WTC11 (cell line): ENCODE measurements around the gene AUH. TPM values are rescaled to one million over a fixed set of nuclear protein-coding genes. Genes with fewer than 3 reads are reported as not detected.
A peak's percentile ranks its signal among the peaks of the same experiment; 100 is the strongest.

ENCODE experiments used
- ATAC-seq: fragments of 200-7000 bp; cut with Tn5 transposase; 2 replicates; pipeline ENCODE4 v1.10.0; 2021; ENCODE audit warnings: mild to moderate bottlenecking, moderate library complexity
- CTCF ChIA-PET: fragments of 300-600 bp; sonication (Branson Sonifier 250); formaldehyde crosslinking; loops from one replicate; lab custom pipeline; 2021; ENCODE audit warnings: antibody characterized with exemption; lab: Charles Lee
- POLR2A ChIA-PET: fragments of 350-600 bp; sonication (Branson Sonifier 250); formaldehyde crosslinking; loops from one replicate; lab custom pipeline; 2021; ENCODE audit warnings: antibody characterized with exemption; lab: Charles Lee
- DNase-seq: peaks from one replicate; pipeline ENCODE4 v3.0.0; 2021; ENCODE audit warnings: low spot score
- H3K27ac Mint-ChIP-seq: 2 replicates; pipeline ENCODE4 v1.8.0; 2021; ENCODE audit warnings: mixed read lengths
- H3K27me3 Mint-ChIP-seq: 2 replicates; pipeline ENCODE4 v1.8.0; 2021; ENCODE audit warnings: low read depth, mild to moderate bottlenecking, moderate library complexity, mixed read lengths
- H3K36me3 Mint-ChIP-seq: 2 replicates; pipeline ENCODE4 v1.8.0; 2021; ENCODE audit warnings: mixed read lengths
- H3K4me1 Mint-ChIP-seq: 2 replicates; pipeline ENCODE4 v1.8.0; 2022; ENCODE audit warnings: mixed read lengths
- H3K4me3 Mint-ChIP-seq: 2 replicates; pipeline ENCODE4 v1.8.0; 2021; ENCODE audit warnings: mild to moderate bottlenecking, moderate library complexity, mixed read lengths
- H3K9me3 Mint-ChIP-seq: 2 replicates; pipeline ENCODE4 v1.8.0; 2021; ENCODE audit warnings: mixed read lengths
- CREM ChIP-seq: sonication (generic); formaldehyde crosslinking; IDR thresholded peaks from 2 replicates; pipeline ENCODE4 v1.8.1; 2022; ENCODE audit warnings: mild to moderate bottlenecking, missing genetic modification reagents, moderate library complexity
- ELF4 ChIP-seq: sonication (generic); formaldehyde crosslinking; IDR thresholded peaks from 2 replicates; pipeline ENCODE4 v1.8.1; 2022; ENCODE audit warnings: low read depth, mild to moderate bottlenecking, moderate library complexity, missing genetic modification reagents
- ETV6 ChIP-seq: sonication (generic); formaldehyde crosslinking; IDR thresholded peaks from 2 replicates; pipeline ENCODE4 v1.8.1; 2022; ENCODE audit warnings: mild to moderate bottlenecking, missing genetic modification reagents
- FOXK1 ChIP-seq: sonication (generic); formaldehyde crosslinking; IDR thresholded peaks from 2 replicates; pipeline ENCODE4 v1.8.0; 2022; ENCODE audit warnings: mild to moderate bottlenecking, moderate library complexity, missing genetic modification reagents
- FOXP4 ChIP-seq: sonication (generic); formaldehyde crosslinking; IDR thresholded peaks from 2 replicates; pipeline ENCODE4 v1.8.0; 2022; ENCODE audit warnings: mild to moderate bottlenecking, missing genetic modification reagents
- IRF1 ChIP-seq: sonication (generic); formaldehyde crosslinking; IDR thresholded peaks from 2 replicates; pipeline ENCODE4 v1.8.0; 2023; ENCODE audit warnings: missing genetic modification reagents
- JUN ChIP-seq: sonication (generic); formaldehyde crosslinking; IDR thresholded peaks from 2 replicates; pipeline ENCODE4 v1.8.0; 2023; ENCODE audit warnings: mild to moderate bottlenecking, missing genetic modification reagents
- MXD4 ChIP-seq: fragments of 250-450 bp; sonication (Bioruptor Pico); IDR thresholded peaks from 2 replicates; pipeline ENCODE4 v1.8.0; 2021; ENCODE audit warnings: mild to moderate bottlenecking, moderate library complexity, borderline replicate concordance
- NFYB ChIP-seq: sonication (generic); formaldehyde crosslinking; conservative IDR thresholded peaks from 2 replicates; pipeline ENCODE4 v1.8.0; 2022; ENCODE audit warnings: low read depth, missing genetic modification reagents
- NR1H2 ChIP-seq: sonication (generic); formaldehyde crosslinking; IDR thresholded peaks from 2 replicates; pipeline ENCODE4 v1.9.0; 2021; ENCODE audit warnings: mild to moderate bottlenecking, moderate library complexity, missing genetic modification reagents
- PREB ChIP-seq: sonication (generic); formaldehyde crosslinking; IDR thresholded peaks from 2 replicates; pipeline ENCODE4 v1.8.1; 2022; ENCODE audit warnings: mild to moderate bottlenecking, missing genetic modification reagents, moderate library complexity, borderline replicate concordance
- PRRX2 ChIP-seq: fragments of 250-450 bp; sonication (Bioruptor Pico); IDR thresholded peaks from 2 replicates; pipeline ENCODE4 v1.8.0; 2021; ENCODE audit warnings: mild to moderate bottlenecking
- SMAD4 ChIP-seq: sonication (generic); formaldehyde crosslinking; IDR thresholded peaks from 2 replicates; pipeline ENCODE4 v1.8.0; 2022; ENCODE audit warnings: mild to moderate bottlenecking, missing genetic modification reagents
- USF2 ChIP-seq: sonication (generic); formaldehyde crosslinking; IDR thresholded peaks from 2 replicates; pipeline ENCODE4 v1.8.1; 2023; ENCODE audit warnings: mild to moderate bottlenecking, missing genetic modification reagents, moderate library complexity
- ZBTB21 ChIP-seq: sonication (generic); formaldehyde crosslinking; IDR thresholded peaks from 2 replicates; pipeline ENCODE4 v1.8.1; 2023; ENCODE audit warnings: mild to moderate bottlenecking, missing genetic modification reagents, borderline replicate concordance
- ZMAT4 ChIP-seq: fragments of 250-450 bp; sonication (Bioruptor Pico); IDR thresholded peaks from 2 replicates; pipeline ENCODE4 v1.9.0; 2021; ENCODE audit warnings: mild to moderate bottlenecking
- ZNF121 ChIP-seq: sonication (generic); formaldehyde crosslinking; IDR thresholded peaks from 2 replicates; pipeline ENCODE4 v1.8.0; 2023; ENCODE audit warnings: missing genetic modification reagents
- ZNF281 ChIP-seq: sonication (generic); formaldehyde crosslinking; IDR thresholded peaks from 2 replicates; pipeline ENCODE4 v1.8.0; 2023; ENCODE audit warnings: mild to moderate bottlenecking, missing genetic modification reagents
- ZNF317 ChIP-seq: sonication (generic); formaldehyde crosslinking; IDR thresholded peaks from 2 replicates; pipeline ENCODE4 v1.8.1; 2023; ENCODE audit warnings: low read depth, mild to moderate bottlenecking, moderate library complexity, missing genetic modification reagents, borderline replicate concordance
- ZNF396 ChIP-seq: fragments of 250-450 bp; sonication (Bioruptor Pico); IDR thresholded peaks from 2 replicates; pipeline ENCODE4 v1.8.0; 2021; ENCODE audit warnings: mild to moderate bottlenecking, moderate library complexity, borderline replicate concordance
- ZNF532 ChIP-seq: fragments of 250-450 bp; sonication (Bioruptor Pico); IDR thresholded peaks from 2 replicates; pipeline ENCODE4 v1.9.0; 2021; ENCODE audit warnings: mild to moderate bottlenecking, borderline replicate concordance
- total RNA-seq: library from RNA; stranded (reverse); gene quantifications from 3 replicates; pipeline ENCODE4 v1.2.3, GENCODE V29; 2021

AUH gene
- total RNA-seq, 1 experiment from 2014 or later, result 30.4 TPM

GRCh38 chr9:91195372-91196012 lies 166.2 kb downstream of the AUH start:
- TF ChIP-seq FOXK1 (CRISPR knock-in tag) (no peak), SMAD4 (no peak), ZNF121 (CRISPR knock-in tag) (no peak), PRRX2 (CRISPR knock-in tag) (no peak), MXD4 (CRISPR knock-in tag) (no peak), PREB (no peak), ZNF317 (CRISPR knock-in tag) (no peak), JUN (no peak), ELF4 (CRISPR knock-in tag) (no peak), USF2 (no peak), ZBTB21 (CRISPR knock-in tag) (no peak), FOXP4 (CRISPR knock-in tag) (no peak), ZMAT4 (CRISPR knock-in tag) (no peak)
- no peak overlapping the region for H3K27ac Mint-ChIP-seq
- peaks cover 37% of the 10 kb centered on the region for H3K4me1 Mint-ChIP-seq
- H3K9me3 Mint-ChIP-seq, result peaks cover 9% of the 10 kb centered on the region
- no peak overlapping the region for H3K4me3 Mint-ChIP-seq
- H3K36me3 Mint-ChIP-seq, result peaks cover 14% of the 10 kb centered on the region
- POLR2A ChIA-PET, result no interaction called here
- DNase-seq (no peak), ATAC-seq (no peak)
- CTCF ChIA-PET, result interaction anchor here (1.1 kb wide), 1 partner anchor 280 kb away, joined by 3 read pairs; no protein-coding TSS in a partner anchor
- H3K27me3 Mint-ChIP-seq, result peaks cover 38% of the 10 kb centered on the region

GRCh38 chr9:91193658-91194391 lies 167.9 kb downstream of the AUH start:
- H3K4me3 Mint-ChIP-seq, result peak overlapping the region; percentile 77
- H3K9me3 Mint-ChIP-seq, result peaks cover 4% of the 10 kb centered on the region
- no peak overlapping the region for H3K27ac Mint-ChIP-seq
- POLR2A ChIA-PET, result no interaction called here
- CTCF ChIA-PET, result interaction anchor here (1.0 to 1.5 kb wide), 2 partner anchors 60 to 230 kb away, joined by 3 read pairs; partner anchors contain the start of gene NFIL3
- peak; percentile 81 for ATAC-seq
- peaks cover 38% of the 10 kb centered on the region for H3K27me3 Mint-ChIP-seq
- peak; percentile 77 for DNase-seq
- peaks cover 4% of the 10 kb centered on the region; the same call in 1 of the 2 replicates for H3K36me3 Mint-ChIP-seq
- peaks cover 32% of the 10 kb centered on the region for H3K4me1 Mint-ChIP-seq
- no peak for TF ChIP-seq ZNF396 (CRISPR knock-in tag)
- no peak for TF ChIP-seq ZNF532
- TF ChIP-seq NFYB, result no peak
- TF ChIP-seq CREM, result peak; percentile 55; the same call in 1 of the 2 replicates
- peak; percentile 72; the same call in 1 of the 2 replicates for TF ChIP-seq IRF1 (CRISPR knock-in tag)
- peak; percentile 94 for TF ChIP-seq ZNF281 (CRISPR knock-in tag)
- peak; percentile 73; the same call in 1 of the 2 replicates for TF ChIP-seq NR1H2
- peak; percentile 91 for TF ChIP-seq ETV6
